ENCODE data around the gene MEF2B.

DNA sequence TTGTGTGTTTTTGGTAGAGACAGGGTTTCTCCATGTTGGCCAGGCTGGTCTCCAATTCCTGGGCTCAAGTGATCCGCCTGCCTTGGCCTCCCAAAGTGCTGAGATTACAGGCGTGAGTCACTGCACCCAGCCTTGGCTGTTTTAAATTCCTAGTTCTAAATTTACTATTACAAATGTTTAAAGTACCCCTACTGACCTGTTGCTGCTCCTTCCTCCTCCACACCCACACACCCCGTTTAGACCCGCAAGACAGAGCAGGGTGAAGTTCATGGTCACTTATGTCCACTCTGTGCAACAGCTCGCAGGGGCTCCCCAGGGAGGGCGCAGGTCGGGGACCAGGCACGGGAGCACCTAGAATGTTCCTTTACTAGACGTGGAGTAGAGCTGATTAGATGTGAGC, 60.5 kb downstream of the MEF2B start:
- TF ChIP-seq, protein P1, sequence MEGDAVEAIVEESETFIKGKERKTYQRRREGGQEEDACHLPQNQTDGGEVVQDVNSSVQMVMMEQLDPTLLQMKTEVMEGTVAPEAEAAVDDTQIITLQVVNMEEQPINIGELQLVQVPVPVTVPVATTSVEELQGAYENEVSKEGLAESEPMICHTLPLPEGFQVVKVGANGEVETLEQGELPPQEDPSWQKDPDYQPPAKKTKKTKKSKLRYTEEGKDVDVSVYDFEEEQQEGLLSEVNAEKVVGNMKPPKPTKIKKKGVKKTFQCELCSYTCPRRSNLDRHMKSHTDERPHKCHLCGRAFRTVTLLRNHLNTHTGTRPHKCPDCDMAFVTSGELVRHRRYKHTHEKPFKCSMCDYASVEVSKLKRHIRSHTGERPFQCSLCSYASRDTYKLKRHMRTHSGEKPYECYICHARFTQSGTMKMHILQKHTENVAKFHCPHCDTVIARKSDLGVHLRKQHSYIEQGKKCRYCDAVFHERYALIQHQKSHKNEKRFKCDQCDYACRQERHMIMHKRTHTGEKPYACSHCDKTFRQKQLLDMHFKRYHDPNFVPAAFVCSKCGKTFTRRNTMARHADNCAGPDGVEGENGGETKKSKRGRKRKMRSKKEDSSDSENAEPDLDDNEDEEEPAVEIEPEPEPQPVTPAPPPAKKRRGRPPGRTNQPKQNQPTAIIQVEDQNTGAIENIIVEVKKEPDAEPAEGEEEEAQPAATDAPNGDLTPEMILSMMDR (conservative IDR thresholded peaks at IDR 0.05; ENCODE audit: low read depth in 2 of 2): no peak
- no peak for TF ChIP-seq EZH2 (IDR thresholded peaks at IDR 0.05; ENCODE audit: low read depth, unreplicated experiment)
- no peak for TF ChIP-seq POLR2AphosphoS5 (IDR thresholded peaks at IDR 0.05; ENCODE audit: low read depth)
- TF ChIP-seq, protein P2, sequence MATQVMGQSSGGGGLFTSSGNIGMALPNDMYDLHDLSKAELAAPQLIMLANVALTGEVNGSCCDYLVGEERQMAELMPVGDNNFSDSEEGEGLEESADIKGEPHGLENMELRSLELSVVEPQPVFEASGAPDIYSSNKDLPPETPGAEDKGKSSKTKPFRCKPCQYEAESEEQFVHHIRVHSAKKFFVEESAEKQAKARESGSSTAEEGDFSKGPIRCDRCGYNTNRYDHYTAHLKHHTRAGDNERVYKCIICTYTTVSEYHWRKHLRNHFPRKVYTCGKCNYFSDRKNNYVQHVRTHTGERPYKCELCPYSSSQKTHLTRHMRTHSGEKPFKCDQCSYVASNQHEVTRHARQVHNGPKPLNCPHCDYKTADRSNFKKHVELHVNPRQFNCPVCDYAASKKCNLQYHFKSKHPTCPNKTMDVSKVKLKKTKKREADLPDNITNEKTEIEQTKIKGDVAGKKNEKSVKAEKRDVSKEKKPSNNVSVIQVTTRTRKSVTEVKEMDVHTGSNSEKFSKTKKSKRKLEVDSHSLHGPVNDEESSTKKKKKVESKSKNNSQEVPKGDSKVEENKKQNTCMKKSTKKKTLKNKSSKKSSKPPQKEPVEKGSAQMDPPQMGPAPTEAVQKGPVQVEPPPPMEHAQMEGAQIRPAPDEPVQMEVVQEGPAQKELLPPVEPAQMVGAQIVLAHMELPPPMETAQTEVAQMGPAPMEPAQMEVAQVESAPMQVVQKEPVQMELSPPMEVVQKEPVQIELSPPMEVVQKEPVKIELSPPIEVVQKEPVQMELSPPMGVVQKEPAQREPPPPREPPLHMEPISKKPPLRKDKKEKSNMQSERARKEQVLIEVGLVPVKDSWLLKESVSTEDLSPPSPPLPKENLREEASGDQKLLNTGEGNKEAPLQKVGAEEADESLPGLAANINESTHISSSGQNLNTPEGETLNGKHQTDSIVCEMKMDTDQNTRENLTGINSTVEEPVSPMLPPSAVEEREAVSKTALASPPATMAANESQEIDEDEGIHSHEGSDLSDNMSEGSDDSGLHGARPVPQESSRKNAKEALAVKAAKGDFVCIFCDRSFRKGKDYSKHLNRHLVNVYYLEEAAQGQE (IDR thresholded peaks at IDR 0.05; ENCODE audit: unreplicated experiment): no peak
- no peak for TF ChIP-seq EZH2phosphoT487 (IDR thresholded peaks at IDR 0.05; ENCODE audit: unreplicated experiment)
- TF ChIP-seq JUNB (IDR thresholded peaks at IDR 0.05; ENCODE audit: unreplicated experiment): no peak
